Measurements from ENCODE around the gene PSPC1. TPM values are rescaled to one million over a fixed set of nuclear protein-coding genes. Genes with fewer than 3 reads are reported as not detected.

Gene PSPC1
- total RNA-seq, 1 donor from 2014 or later: 81.0 TPM

GRCh38 chr13:19673473-19674430, 109.0 kb downstream of the PSPC1 start:
- DNase-seq (ENCODE audit: low read depth): no peak

DNA sequence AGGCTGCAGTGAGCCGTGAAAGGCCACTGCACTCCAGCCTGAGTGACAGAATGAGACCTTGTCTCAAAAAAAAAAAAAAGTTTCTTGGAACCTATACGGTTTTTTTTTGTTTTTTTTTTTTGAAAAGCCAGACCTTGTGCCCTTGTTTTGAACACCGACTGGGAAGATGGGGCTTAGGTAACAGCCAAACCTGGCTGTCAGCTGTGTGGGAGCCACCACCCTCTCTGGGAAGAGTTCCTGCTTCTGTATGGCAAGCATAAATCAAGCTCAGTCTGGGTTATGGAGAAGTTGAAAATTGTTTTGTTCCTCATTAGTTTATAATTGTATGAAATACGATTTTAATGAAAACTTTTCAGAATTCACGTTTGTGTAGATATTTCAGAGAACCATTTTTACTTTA, 109.8 kb downstream of the PSPC1 start:
- no peak for DNase-seq (ENCODE audit: low read depth)

DNA sequence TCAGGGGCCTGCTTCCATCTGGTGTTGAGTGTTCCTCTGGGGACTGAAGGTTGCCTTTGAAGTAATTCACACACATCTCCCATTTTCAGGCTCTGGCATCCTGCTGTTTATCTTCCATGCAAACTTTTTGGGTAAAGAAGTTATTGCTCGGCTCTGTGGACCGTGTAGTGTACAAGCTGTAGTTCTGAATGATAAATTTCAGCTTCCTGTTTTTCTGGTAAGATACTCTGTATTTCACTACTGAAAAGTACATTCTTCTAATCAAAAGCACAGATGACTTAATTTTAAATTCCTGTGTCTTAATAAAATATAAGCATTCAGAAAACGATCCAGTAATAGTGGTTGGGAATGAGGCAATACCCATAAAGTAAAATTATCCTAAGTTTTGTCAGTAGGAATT, 112.6 kb downstream of the PSPC1 start:
- no peak for DNase-seq (ENCODE audit: low read depth)

DNA sequence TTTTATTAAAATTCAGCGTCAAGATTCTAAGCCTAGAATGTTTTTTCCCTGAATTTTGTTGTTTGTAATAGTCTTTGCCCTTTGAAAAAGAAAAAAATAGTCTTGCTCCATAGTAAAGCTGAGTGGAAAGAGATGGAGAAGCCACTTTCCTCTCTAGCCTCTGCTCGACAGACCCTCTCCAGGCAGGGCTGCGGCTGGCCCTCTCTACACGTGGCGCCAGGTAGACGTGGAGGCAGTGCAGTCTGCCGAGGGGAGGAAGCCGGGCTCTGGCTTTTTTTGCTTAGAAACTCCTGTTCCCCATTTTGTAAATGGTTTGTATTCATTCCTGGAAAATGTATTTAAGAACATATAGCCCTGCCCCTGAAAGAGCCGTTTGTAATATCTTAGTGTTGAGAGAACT, 114.0 kb downstream of the PSPC1 start:
- no peak for DNase-seq (ENCODE audit: low read depth)

GRCh38 chr13:19665427-19665859, 117.3 kb downstream of the PSPC1 start:
- no peak for DNase-seq (ENCODE audit: low read depth)

DNA sequence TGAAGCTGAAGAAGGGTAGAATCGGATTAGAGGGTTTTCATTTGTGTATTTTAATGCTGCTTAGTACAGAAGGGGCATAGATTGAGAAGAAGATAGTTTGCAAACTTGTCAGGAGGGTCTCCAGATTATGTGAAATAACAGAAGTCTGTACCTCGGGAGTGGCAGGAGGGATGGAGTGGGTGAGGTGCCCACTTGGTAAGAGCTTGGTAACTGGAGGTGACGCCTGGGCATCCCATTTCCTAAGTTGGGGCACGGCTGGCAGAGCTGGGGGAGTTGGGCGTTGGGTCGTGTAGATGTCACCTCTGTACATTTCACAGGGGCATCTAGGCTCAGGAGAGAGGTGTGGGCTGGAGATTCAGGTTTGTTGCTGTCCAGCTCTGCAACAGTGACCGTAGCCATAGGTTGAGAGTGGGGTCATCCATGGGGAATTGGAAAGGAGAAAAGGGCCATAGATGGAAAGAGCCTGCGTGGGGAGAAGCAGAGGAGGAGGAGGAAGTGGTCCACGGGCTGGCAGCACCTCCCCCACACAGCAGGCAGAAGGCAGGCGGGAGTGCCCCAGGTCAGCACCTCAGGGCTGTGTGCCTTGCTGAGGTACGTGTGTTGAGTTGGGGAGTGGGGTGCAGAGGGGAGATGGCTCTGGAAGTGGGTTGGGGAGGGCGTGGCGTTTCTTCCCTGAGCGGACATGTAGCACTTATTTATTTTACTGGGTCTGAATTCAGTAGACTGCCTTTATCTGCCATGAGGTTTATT, 118.1 kb downstream of the PSPC1 start:
- DNase-seq (ENCODE audit: low read depth): no peak

DNA sequence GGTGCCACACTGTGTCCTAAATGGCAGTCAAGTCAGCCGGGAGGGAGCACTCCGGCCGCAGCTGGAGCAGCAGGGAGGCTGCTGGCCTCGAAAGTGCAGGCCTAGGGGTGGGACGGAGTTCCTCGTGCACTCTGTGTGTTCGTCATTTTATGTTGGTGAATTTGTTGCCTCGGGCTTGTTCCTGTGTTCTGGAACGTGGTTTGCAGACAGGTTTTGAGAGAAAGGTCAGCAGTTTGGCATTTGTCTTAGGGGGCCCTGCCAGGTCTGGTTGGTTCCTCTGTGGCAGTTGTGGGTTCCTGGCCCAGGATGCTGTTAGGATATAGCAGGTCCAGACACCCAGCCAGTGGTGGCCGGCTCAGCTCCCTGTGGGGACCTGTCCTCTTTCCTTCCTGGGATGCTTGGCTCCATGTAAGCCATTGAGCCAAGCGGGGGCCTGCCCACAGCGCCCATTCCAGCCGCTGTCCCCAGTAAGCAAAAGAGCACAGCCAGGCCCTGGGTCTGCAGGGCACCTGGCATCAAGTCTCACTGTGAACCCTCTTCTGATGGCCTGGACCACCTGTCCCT, 119.2 kb downstream of the PSPC1 start:
- DNase-seq (ENCODE audit: low read depth): no peak

- no peak for DNase-seq (ENCODE audit: low read depth)
These were observed 121.2 kb downstream of the PSPC1 start for GRCh38 chr13:19661561-19661960.

DNA sequence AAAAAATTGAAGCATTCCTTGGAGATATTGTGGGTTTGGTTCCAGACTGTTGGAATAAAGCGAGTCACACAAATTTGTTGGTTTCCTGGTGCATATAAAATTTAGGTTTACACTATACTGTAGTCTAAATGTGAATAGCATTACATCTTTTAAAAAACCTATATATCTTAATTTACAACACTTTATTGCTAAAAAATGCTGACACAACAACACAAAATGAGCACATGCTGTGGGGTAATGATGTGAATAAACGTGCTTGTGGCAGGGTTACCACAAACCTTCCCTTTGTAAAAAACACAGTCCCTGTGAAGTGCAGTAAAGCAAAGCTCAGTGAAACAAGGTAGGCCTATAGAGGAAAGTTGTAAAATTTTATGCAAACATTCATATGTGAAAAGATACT, 121.6 kb downstream of the PSPC1 start:
- DNase-seq (ENCODE audit: low read depth): no peak

DNA sequence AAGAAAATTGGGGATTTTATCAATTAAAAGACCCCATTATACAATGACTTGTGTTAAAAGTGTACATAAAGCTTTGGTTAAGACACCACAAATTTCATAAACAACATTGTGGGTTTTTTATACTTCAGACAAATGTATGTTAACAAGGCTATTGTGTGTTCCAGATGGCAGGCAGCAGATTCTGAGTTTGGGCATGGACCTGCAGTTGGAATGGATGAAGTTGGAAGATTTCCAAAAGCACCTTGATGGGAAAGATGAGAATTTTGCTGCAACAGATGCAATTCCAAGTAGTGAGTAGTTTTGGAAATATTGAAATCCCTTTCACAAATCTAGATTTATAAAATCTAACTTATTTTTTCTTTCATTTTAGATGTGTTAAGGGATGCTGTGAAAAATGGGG, 123.9 kb downstream of the PSPC1 start:
- no peak for DNase-seq (ENCODE audit: low read depth)

GRCh38 chr13:19657872-19658591, 124.7 kb downstream of the PSPC1 start:
- no peak for DNase-seq (ENCODE audit: low read depth)

Other genes with a start within 250 kb of the PSPC1 start
- not detected in 2 replicates for gene TPTE2, start 221.4 kb downstream of the PSPC1 start, total RNA-seq
- gene MPHOSPH8, start 149.3 kb downstream of the PSPC1 start, total RNA-seq: 11.8 and 26.7 TPM in 2 replicates
- gene ZMYM5, start 80.7 kb upstream of the PSPC1 start, total RNA-seq: 15.8 and 18.9 TPM in 2 replicates
- 57.3 and 105 TPM in 2 replicates for gene ZMYM2, start 175.8 kb upstream of the PSPC1 start, total RNA-seq

All from renal cortical epithelial cell (primary cell).